Hepatocyte (in vitro differentiated cells): ENCODE results near the gene ACRV1. TPM values are rescaled to one million over a fixed set of nuclear protein-coding genes. Genes with fewer than 3 reads are reported as not detected.

Experiments
- DNase-seq: peaks from one replicate; pipeline ENCODE4 v3.0.0-alpha.2; 2016; ENCODE audit warnings: low spot score
- H2AFZ ChIP-seq: fragments of 200-600 bp; sonication (generic); 2 replicates; pipeline ENCODE4 v1.6.0; 2016; ENCODE audit warnings: antibody characterized with exemption, mild to moderate bottlenecking
- H3K27ac ChIP-seq: fragments of 200-600 bp; sonication (generic); 2 replicates; pipeline ENCODE4 v1.5.1; 2016; ENCODE audit warnings: mild to moderate bottlenecking
- H3K27me3 ChIP-seq: fragments of 200-600 bp; sonication (generic); 2 replicates; pipeline ENCODE4 v1.6.1; 2016
- H3K36me3 ChIP-seq: fragments of 200-600 bp; sonication (generic); replicated peaks from 2 replicates; pipeline ENCODE4 v1.5.1; 2016; ENCODE audit warnings: low read depth; ENCODE audit not compliant: insufficient read depth
- H3K4me1 ChIP-seq: fragments of 200-600 bp; sonication (generic); 2 replicates; pipeline ENCODE4 v1.5.1; 2016; ENCODE audit warnings: mild to moderate bottlenecking, moderate library complexity; ENCODE audit not compliant: insufficient read depth
- H3K4me2 ChIP-seq: fragments of 200-600 bp; sonication (generic); 2 replicates; pipeline ENCODE4 v1.6.0; 2016
- H3K4me3 ChIP-seq: fragments of 200-600 bp; sonication (generic); 2 replicates; pipeline ENCODE4 v1.5.1; 2016; ENCODE audit warnings: mild to moderate bottlenecking
- H3K79me2 ChIP-seq: fragments of 200-600 bp; sonication (generic); 2 replicates; pipeline ENCODE4 v1.6.0; 2017; ENCODE audit warnings: mild to moderate bottlenecking
- H3K9me2 ChIP-seq: fragments of 200-600 bp; sonication (generic); replicated peaks from 2 replicates; pipeline ENCODE4 v1.6.0; 2017; ENCODE audit warnings: mild to moderate bottlenecking; ENCODE audit not compliant: insufficient read depth
- H3K9me3 ChIP-seq: fragments of 200-600 bp; sonication (generic); 2 replicates; pipeline ENCODE4 v1.5.1; 2016; ENCODE audit warnings: low read depth, mild to moderate bottlenecking
- H4K20me1 ChIP-seq: fragments of 200-600 bp; sonication (generic); 2 replicates; pipeline ENCODE4 v1.6.0; 2016; ENCODE audit warnings: mild to moderate bottlenecking; ENCODE audit not compliant: insufficient read depth, poor library complexity, severe bottlenecking
- CTCF ChIP-seq: fragments of 200-600 bp; sonication (generic); IDR thresholded peaks from 2 replicates; pipeline ENCODE4 v1.5.1; 2016; ENCODE audit warnings: antibody characterized with exemption, mild to moderate bottlenecking; ENCODE audit not compliant: poor library complexity
- EZH2 ChIP-seq: fragments of 200-600 bp; sonication (generic); IDR thresholded peaks from 2 replicates; pipeline ENCODE4 v1.6.1; 2016; ENCODE audit warnings: antibody characterized with exemption, mild to moderate bottlenecking, borderline replicate concordance
- EZH2phosphoT487 ChIP-seq: fragments of 200-600 bp; sonication (generic); IDR thresholded peaks from one replicate; pipeline ENCODE4 v1.6.1; 2018; ENCODE audit warnings: antibody characterized with exemption, mild to moderate bottlenecking, low read depth, moderate library complexity; ENCODE audit not compliant: unreplicated experiment, severe bottlenecking
- WGBS: methylation state at CpG from one replicate; pipeline ENCODE4 v1.1.6; 2016; ENCODE audit warnings: low lambda C conversion rate; ENCODE audit errors: missing lambda C conversion rate; 5-methylcytosine and 5-hydroxymethylcytosine counted together
- polyA plus RNA-seq: library from polyadenylated mRNA; unstranded; fragments of >200 nt; fragmentation: Nextera tagmentation; extraction: Ambion mirVana; gene quantifications from 2 replicates; pipeline ENCODE4 v1.2.1, GENCODE V29; 2016
- total RNA-seq: library from RNA; depleted of rRNA; stranded (reverse); fragments of >200 nt; gene quantifications from 2 replicates; pipeline ENCODE4 v1.2.3, GENCODE V29; 2014

The ACRV1 gene
- total and polyA plus RNA-seq, 2 experiments from 2014 or later: 0.08 TPM; not detected in 1

GRCh38 chr11:125670172-125670571, 10.5 kb downstream of the ACRV1 start:
- no peak overlapping the region for H3K27ac ChIP-seq
- TF ChIP-seq CTCF: no peak
- no peak for TF ChIP-seq EZH2
- no peak for TF ChIP-seq EZH2phosphoT487
- H3K27me3 ChIP-seq: no peaks in the 10 kb centered on the region
- H4K20me1 ChIP-seq: no peaks in the 10 kb centered on the region
- H3K9me3 ChIP-seq: no peaks in the 10 kb centered on the region
- H2AFZ ChIP-seq: no peak overlapping the region
- H3K4me3 ChIP-seq: no peak overlapping the region
- DNase-seq: no peak
- no peak overlapping the region for H3K4me2 ChIP-seq
- H3K79me2 ChIP-seq: no peaks in the 10 kb centered on the region
- 78% methylated on average over 1 of the region's 1 CpG for WGBS
- no peaks in the 10 kb centered on the region for H3K9me2 ChIP-seq
- H3K4me1 ChIP-seq: no peaks in the 10 kb centered on the region
- no peaks in the 10 kb centered on the region for H3K36me3 ChIP-seq

GRCh38 chr11:125667151-125667550, 13.5 kb downstream of the ACRV1 start:
- WGBS: 98% methylated on average over 2 of the region's 2 CpGs
- H3K27ac ChIP-seq: no peak overlapping the region
- no peaks in the 10 kb centered on the region for H3K4me1 ChIP-seq
- no peaks in the 10 kb centered on the region for H3K27me3 ChIP-seq
- H3K9me3 ChIP-seq: no peaks in the 10 kb centered on the region
- H3K36me3 ChIP-seq: no peaks in the 10 kb centered on the region
- DNase-seq: no peak
- no peak overlapping the region for H3K4me2 ChIP-seq
- no peak overlapping the region for H2AFZ ChIP-seq
- no peaks in the 10 kb centered on the region for H3K79me2 ChIP-seq
- H3K9me2 ChIP-seq: no peaks in the 10 kb centered on the region
- H3K4me3 ChIP-seq: no peak overlapping the region
- TF ChIP-seq CTCF (no peak), EZH2phosphoT487 (no peak)
- H4K20me1 ChIP-seq: no peaks in the 10 kb centered on the region

GRCh38 chr11:125663910-125664309, 16.7 kb downstream of the ACRV1 start:
- 100% methylated on average over 3 of the region's 3 CpGs for WGBS
- TF ChIP-seq EZH2: no peak
- no peak for TF ChIP-seq CTCF
- no peak for DNase-seq
- no peak overlapping the region for H3K27ac ChIP-seq
- no peaks in the 10 kb centered on the region for H3K9me2 ChIP-seq
- H3K4me3 ChIP-seq: no peak overlapping the region
- H3K4me2 ChIP-seq: no peak overlapping the region
- no peaks in the 10 kb centered on the region for H3K9me3 ChIP-seq
- H2AFZ ChIP-seq: no peak overlapping the region
- no peaks in the 10 kb centered on the region for H3K36me3 ChIP-seq
- H4K20me1 ChIP-seq: no peaks in the 10 kb centered on the region
- H3K27me3 ChIP-seq: no peaks in the 10 kb centered on the region
- H3K79me2 ChIP-seq: no peaks in the 10 kb centered on the region
- no peaks in the 10 kb centered on the region for H3K4me1 ChIP-seq

GRCh38 chr11:125662689-125663088, 18.0 kb downstream of the ACRV1 start:
- no peaks in the 10 kb centered on the region for H3K4me1 ChIP-seq
- no peaks in the 10 kb centered on the region for H3K79me2 ChIP-seq
- H3K27me3 ChIP-seq: no peaks in the 10 kb centered on the region
- H3K4me2 ChIP-seq: no peak overlapping the region
- no peak for DNase-seq
- 89% methylated on average over 2 of the region's 2 CpGs for WGBS
- H3K36me3 ChIP-seq: no peaks in the 10 kb centered on the region
- no peak overlapping the region for H3K4me3 ChIP-seq
- H3K9me2 ChIP-seq: no peaks in the 10 kb centered on the region
- no peak overlapping the region for H2AFZ ChIP-seq
- TF ChIP-seq EZH2phosphoT487 (no peak), EZH2 (no peak), CTCF (no peak)
- H4K20me1 ChIP-seq: no peaks in the 10 kb centered on the region
- H3K9me3 ChIP-seq: no peaks in the 10 kb centered on the region
- no peak overlapping the region for H3K27ac ChIP-seq
